ENCODE measurements around the gene DOCK9.
A peak's percentile ranks its signal among the peaks of the same experiment; 100 is the strongest.

Gene DOCK9

GRCh38 chr13:98997011-98997730, 19.3 kb upstream of the DOCK9 start:
- DNase-seq: no peak

- no peak for DNase-seq
Measured at GRCh38 chr13:98996046-98996445, 18.2 kb upstream of the DOCK9 start.

- no peak for DNase-seq
Measured at GRCh38 chr13:98994896-98995295, 17.0 kb upstream of the DOCK9 start.

- DNase-seq: no peak
Measured at GRCh38 chr13:98994080-98994479, 16.2 kb upstream of the DOCK9 start.

- peak; percentile 54 to 67 (median 64) for DNase-seq
Measured at GRCh38 chr13:98992355-98992754, 14.5 kb upstream of the DOCK9 start.

GRCh38 chr13:98990701-98991100, 12.8 kb upstream of the DOCK9 start:
- no peak for DNase-seq

- DNase-seq: no peak
Measured at GRCh38 chr13:98989469-98990235, 11.8 kb upstream of the DOCK9 start.

- DNase-seq: peak in 1 of 3 donors; percentile 28
Measured at GRCh38 chr13:98988780-98989179, 10.9 kb upstream of the DOCK9 start.

GRCh38 chr13:98988277-98988676, 10.4 kb upstream of the DOCK9 start:
- no peak for DNase-seq

- no peak for DNase-seq
Measured at GRCh38 chr13:98987275-98987674, 9.4 kb upstream of the DOCK9 start.

GRCh38 chr13:98986226-98986846, 8.5 kb upstream of the DOCK9 start:
- DNase-seq: no peak

GRCh38 chr13:98985591-98985990, 7.7 kb upstream of the DOCK9 start:
- DNase-seq: no peak

- peak; percentile 35 to 54 (median 44) for DNase-seq
Measured at GRCh38 chr13:98984983-98985382, 7.1 kb upstream of the DOCK9 start.

GRCh38 chr13:98984118-98984517, 6.3 kb upstream of the DOCK9 start:
- DNase-seq: no peak

GRCh38 chr13:98983182-98983581, 5.3 kb upstream of the DOCK9 start:
- no peak for DNase-seq

GRCh38 chr13:98981369-98982080, 3.7 kb upstream of the DOCK9 start:
- no peak for DNase-seq

GRCh38 chr13:98979012-98979660, 1.3 kb upstream of the DOCK9 start:
- no peak for DNase-seq

GRCh38 chr13:98978280-98978679, 416 bp upstream of the DOCK9 start:
- no peak for DNase-seq

GRCh38 chr13:98976941-98977340, 923 bp downstream of the DOCK9 start:
- DNase-seq: no peak

- DNase-seq: peak; percentile 71 to 90 (median 87)
Measured at GRCh38 chr13:98976338-98976737, 1.5 kb downstream of the DOCK9 start.

- peak in 1 of 3 donors; percentile 36 for DNase-seq
Measured at GRCh38 chr13:98975822-98976261, 2.0 kb downstream of the DOCK9 start.

GRCh38 chr13:98974053-98974452, 3.8 kb downstream of the DOCK9 start:
- peak; percentile 25 to 37 (median 31) for DNase-seq

GRCh38 chr13:98972627-98973026, 5.2 kb downstream of the DOCK9 start:
- DNase-seq: no peak
